ENCODE data around the gene SCUBE1.

DNA sequence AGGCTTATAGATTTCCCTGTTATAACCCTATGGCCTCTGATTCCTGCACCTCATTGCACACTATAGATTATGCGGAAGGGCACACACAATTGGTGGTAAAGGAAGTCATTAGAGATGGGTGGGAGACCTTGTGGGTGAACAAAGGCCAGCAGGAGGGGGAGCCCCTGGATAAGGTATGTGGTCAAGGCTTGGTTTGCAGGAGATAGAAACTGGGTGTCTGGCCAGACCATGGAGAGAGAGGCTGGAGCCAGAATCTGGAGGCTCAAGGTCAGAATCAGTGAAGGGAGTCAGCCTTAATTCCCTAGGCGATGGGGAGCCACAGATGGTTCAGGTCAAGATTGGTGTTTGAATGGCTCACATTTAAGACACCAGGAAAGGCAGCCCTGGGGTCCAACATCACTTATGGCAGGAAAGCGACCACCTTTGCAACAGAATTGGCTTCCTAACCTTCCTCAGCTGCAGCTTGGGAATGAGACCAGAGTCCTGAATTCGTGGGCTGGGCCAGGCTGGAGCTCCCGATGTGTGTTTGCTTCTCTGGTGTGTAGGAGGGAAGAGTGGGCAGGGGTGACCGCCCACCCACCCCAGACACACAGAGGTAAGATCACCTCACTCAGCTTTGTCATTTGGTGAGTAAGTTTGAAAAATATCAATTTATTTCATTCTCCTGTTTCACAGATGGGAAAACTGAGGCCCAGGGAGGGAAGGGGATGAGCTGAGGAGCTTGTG, 22.7 kb upstream of the SCUBE1 start:
- TF ChIP-seq GATA3 (IDR thresholded peaks at IDR 0.05; ENCODE audit: low read depth, low read length), result no peak
- TF ChIP-seq GATA2 (IDR thresholded peaks at IDR 0.05; ENCODE audit: low read depth, low read length), result no peak
